ENCODE data around the gene PTPN5.

The PTPN5 gene

GRCh38 chr11:18736590-18737148 is 54.9 kb downstream of the PTPN5 start:
- DNase-seq = no peak

GRCh38 chr11:18733202-18733601 is 58.4 kb downstream of the PTPN5 start:
- no peak for DNase-seq

DNA sequence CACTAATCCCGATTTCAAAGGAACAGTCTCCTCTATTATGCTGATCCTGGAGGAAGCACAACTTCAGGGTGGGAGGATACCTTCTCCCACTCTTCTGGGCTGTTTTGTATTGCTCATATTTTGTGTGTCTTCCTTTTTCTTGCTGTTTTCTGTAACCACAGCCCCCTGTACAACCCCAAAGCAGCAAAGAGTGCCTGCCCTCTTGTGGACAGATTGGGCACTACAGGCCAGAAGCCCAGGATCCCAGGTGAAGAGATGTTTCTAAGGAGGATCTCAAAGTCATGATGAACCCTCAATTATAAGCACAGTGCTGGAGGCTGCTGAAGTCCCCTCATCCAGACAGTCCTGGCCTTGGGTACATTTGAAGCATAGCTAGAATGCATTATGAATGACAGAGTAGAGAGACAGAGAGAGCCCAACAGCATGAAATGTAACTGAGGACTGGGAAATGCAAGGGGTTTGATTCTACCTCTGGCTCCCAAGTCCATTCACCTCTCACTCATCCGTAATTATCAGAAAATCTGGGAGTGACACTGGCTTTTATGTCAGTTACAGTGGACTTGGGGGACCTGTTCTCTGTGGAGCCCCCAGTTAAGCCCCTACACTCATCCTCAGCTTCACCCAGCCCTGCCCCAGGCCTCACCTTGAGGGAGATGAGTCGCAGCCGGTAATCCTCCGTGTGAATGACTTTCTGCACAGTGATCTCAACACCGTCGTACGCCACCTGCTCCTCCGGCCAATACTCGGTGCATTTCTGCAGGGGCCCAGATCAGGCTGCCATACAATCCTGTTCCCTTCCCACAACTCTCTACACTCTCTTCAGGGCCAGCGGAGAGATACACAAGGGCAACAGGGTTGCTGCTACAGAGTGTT is 59.4 kb downstream of the PTPN5 start:
- DNase-seq = peak; percentile 35 to 39

DNA sequence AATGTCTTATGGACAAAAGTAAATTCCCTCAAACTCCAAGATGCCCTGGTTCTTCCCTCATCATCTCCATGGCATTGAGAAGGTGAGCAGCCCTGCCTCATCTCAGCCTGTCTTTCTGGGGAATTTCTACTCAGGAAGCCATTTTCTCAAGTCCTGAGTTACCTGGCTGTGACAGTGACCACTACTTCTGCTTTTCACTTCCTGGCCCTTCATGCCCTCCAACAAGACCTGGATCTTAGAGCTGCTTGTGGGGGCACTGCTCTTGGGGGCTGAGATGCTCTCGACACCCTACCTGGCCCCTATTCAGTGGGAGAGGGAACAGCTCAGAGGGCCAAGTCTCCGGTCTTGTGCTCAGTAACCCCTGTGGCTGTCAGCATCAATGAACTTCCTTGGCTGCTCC is 60.2 kb downstream of the PTPN5 start:
- DNase-seq = no peak

DNA sequence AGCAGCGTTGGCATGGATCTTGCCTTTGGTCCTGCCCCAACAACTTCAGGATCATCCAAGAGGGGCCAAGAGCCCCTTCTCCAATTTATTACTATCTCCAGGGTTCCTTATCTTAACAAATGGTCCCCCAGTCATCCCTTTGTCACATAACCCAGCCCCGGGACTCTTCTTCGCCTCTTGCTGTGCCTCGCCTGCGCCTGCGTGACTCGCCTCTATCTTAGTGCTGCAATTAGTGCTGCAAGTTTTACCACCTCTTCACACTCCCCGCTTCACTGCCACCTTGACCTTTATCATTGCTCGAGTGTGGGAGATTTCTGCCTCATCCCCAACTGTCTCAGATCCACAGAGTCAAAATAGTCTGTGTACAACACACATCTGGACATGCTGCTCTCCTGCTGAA is 61.6 kb downstream of the PTPN5 start:
- DNase-seq = no peak

- DNase-seq = no peak
Measured at GRCh38 chr11:18729426-18729825, 62.2 kb downstream of the PTPN5 start.

- no peak for DNase-seq
Measured at GRCh38 chr11:18728658-18729057, 62.9 kb downstream of the PTPN5 start.

- DNase-seq = peak in 1 of 2 experiments; percentile 23
Measured at GRCh38 chr11:18727479-18728236, 63.9 kb downstream of the PTPN5 start.

DNA sequence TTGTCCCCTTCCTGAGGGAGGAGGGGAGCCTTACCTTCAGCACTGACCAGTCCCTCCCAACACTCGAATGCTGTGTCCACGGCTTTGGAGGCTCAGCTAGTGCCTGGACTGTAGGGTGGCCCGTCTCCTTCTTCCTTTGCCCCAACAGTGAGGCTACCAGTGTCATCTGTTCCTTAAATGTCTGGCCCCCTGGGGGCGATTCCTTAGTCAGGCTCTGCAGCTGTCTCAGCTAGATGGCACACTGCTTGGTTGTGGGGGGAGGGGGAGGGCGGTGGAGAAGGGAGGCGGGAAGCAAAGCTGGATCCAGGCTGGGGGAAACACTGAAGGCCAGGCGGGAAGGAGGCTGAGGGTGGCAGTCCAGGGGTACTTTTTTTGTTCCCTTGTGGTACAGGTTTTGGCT is 65.6 kb downstream of the PTPN5 start, which contains the start of gene IGSF22:
TSS of gene IGSF22 (minus strand) at position 149 of the 400 bp plus-strand sequence. CDS start 1,952 bp downstream, outside the sequence.
- DNase-seq = no peak

- no peak for DNase-seq
Measured at GRCh38 chr11:18723991-18724390, 67.6 kb downstream of the PTPN5 start.

DNA sequence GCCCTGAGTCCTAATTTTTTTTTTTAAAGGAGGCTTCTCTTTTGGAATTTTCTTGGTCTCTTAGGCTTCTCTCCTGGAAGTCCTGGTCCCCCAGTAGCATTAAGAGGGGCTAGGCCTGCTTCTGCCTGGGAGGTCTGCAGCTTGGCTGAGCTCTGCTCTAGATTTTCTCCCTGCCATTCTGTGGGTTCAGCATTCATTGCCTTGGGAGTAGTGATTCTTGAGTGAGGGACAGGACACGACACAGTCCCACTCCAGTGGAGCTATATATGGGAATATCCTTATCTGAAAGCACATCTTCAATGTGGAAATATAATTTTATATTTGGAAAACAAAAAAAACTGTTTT is 69.3 kb downstream of the PTPN5 start:
- DNase-seq = no peak

DNA sequence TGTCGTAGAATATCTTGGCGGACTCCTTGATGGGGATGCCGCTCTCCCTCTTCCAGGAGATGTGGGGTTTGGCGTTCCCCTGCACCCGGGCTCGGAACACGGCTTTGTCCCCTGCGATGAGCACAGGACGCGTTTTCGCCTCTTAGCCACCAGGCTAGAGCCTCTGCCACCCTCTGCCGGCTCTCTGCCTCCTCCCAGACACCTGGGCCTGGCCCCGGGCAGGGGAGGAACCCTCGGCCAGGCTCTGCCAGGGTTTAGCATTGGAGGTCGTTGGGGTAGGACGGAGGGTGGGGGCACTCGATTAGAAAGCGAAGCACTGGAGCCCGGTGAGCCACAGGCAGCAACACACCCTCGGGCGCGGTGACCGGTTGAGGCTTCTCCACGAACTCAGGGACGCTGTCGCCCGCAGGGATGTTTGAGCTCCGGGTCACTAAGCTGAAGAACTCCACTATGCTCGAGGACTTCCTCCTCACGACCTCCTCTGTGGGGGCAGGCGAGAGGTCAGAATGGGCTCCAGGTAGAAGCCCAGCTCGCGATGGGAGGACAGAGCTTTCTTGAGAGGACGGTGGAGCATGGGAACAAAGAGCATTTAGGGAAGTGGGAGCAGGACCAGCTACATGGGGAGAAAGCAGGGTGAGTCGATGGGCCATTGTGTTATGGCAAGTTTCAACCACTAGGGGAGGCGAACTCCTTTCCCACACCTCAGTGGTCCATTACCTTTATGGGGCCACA is 69.9 kb downstream of the PTPN5 start:
- peak; percentile 40 to 41 for DNase-seq

- DNase-seq = peak; percentile 70 to 89
Measured at GRCh38 chr11:18720808-18721560, 70.6 kb downstream of the PTPN5 start.

DNA sequence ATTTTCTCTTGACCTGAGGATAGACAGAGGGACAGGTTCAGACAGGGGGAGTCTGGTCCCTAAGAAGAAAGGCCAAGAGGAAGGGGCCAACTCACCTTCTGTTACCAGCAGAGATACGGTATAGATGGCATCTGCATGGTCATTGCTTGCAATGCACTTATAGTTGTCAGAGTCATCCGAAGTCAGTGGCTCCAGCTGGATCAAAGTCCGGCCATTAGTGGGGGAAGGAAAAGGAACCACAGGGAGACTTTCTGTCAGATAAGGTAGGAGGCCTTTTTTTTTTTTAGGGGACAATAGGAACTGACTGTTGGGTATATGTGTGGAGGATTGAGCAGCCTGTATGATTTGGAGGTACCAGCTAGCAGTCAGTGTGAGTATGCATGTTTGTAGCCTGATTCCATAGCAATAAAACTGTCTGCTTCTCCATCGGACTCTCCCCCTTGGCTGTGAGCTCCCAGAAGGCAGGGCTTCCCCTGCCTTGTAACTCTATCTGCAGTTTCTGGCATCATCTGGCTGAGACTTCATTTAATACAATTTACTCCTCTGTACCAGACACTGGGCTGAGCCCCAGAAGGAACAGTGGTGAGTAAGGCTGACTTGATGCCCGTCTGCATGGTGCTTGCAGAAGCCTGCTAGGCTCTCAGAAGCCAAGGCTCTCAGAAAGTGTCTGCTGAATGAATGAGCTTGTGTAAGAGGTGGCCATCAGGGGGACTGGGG is 71.3 kb downstream of the PTPN5 start:
- DNase-seq = no peak

- DNase-seq = no peak
Measured at GRCh38 chr11:18715476-18715875, 76.1 kb downstream of the PTPN5 start.

DNA sequence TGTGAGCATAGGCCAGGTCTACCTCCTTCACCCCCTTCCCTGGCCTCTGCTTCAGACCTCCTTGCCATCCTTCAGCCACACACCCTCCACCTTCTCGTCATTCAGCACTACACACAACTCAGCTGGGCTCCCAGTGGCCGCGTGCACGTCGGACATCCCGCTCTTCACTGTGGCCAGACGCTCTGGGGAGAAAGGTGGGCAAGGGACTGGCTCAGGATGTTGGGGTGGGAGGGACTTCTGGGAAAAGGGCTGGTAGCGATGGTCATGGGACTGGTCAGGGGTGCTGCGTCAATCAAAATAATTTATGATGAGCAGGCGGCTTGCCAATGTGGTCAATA is 77.2 kb downstream of the PTPN5 start:
- no peak for DNase-seq

DNA sequence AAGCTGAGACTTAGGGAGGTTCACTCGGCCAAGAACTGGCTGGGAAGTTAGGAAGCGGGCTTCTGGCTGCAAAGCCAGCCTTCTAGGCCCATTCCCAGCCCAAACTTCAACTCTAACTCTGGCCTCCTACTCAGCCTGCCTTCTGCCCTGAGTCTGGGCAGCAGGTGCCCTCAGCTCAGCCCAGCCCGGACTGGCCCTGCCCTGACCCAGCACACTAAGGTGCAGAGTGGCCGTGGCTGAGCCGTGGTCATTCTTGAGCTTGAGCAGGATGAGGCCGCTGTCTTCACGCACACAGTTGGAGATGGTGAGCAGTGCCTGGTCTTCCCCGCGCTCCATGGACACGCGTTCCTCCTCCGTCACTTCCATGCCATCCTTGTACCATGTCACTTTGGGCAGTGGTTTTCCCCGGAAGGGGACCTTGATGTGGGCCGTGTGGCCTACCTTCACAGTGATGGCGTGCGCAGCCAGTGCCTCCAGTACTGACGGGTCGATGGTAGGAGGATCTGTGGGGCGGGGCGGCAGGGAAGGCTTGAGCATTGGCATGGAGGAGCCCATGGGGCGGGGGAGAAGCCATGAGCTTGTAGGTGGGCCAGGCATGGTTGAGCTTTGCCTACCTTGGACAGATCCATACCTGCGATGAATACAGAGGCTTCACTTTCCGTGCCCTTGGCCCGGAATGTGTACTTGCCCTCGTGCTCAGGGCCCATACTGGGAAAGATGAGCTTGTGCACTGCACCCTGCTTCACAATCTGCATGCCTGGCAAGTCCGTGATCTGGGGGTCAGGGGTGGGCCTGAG is 77.8 kb downstream of the PTPN5 start:
- DNase-seq = no peak

GRCh38 chr11:18710545-18710944 is 81.1 kb downstream of the PTPN5 start:
- no peak for DNase-seq

DNA sequence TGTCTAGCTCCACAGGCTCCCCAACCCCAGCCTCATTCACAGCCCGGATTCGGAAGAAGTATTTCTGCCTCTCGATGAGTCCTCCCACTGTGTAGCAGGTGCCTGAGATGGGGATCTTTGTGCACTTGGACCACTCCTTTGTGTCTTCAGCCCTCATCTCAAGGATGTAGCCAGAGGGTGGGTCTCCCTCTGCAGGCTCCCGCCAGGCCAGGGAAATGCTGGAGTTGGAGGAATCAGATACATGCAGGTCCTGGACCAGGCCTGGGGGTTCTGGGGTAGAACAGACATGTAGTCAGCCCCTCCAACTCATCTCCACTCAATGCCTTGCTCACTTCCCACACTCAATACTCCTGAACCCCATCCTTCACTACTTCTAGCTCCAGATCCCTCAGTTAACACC is 82.2 kb downstream of the PTPN5 start:
- no peak for DNase-seq

- DNase-seq = no peak
Measured at GRCh38 chr11:18707811-18708340, 83.7 kb downstream of the PTPN5 start.

All from NCI-H1930 (cell line).